ENCODE results near the gene MALAT1.
"Not testable (repeated sequence)": the region's sequence is repeated elsewhere in the genome, so short reads cannot be mapped to it uniquely, and the experiment has no call there.

Gene MALAT1

DNA sequence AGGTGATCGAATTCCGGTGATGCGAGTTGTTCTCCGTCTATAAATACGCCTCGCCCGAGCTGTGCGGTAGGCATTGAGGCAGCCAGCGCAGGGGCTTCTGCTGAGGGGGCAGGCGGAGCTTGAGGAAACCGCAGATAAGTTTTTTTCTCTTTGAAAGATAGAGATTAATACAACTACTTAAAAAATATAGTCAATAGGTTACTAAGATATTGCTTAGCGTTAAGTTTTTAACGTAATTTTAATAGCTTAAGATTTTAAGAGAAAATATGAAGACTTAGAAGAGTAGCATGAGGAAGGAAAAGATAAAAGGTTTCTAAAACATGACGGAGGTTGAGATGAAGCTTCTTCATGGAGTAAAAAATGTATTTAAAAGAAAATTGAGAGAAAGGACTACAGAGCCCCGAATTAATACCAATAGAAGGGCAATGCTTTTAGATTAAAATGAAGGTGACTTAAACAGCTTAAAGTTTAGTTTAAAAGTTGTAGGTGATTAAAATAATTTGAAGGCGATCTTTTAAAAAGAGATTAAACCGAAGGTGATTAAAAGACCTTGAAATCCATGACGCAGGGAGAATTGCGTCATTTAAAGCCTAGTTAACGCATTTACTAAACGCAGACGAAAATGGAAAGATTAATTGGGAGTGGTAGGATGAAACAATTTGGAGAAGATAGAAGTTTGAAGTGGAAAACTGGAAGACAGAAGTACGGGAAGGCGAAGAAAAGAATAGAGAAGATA is at the start of gene MALAT1:
Gene MALAT1, plus strand, starts transcription at position 69 of the 736 bp plus-strand sequence.
- peak; percentile 86 to 91 for DNase-seq (ENCODE audit: low read depth in 2 of 2)

DNA sequence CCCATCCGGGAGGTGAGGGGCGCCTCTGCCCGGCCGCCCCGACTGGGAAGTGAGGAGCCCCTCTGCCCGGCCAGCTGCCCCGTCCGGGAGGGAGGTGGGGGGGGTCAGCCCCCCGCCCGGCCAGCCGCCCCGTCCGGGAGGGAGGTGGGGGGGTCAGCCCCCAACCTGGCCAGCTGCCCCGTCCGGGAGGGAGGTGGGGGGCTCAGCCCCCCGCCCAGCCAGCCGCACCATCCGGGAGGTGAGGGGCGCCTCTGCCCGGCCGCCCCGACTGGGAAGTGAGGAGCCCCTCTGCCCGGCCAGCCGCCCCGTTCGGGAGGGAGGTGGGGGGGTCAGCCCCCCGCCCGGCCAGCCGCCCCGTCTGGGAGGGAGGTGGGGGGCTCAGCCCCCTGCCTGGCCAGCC is 47.5 kb upstream of the MALAT1 start:
- DNase-seq (ENCODE audit: low read depth in 2 of 2), result not testable (repeated sequence)

DNA sequence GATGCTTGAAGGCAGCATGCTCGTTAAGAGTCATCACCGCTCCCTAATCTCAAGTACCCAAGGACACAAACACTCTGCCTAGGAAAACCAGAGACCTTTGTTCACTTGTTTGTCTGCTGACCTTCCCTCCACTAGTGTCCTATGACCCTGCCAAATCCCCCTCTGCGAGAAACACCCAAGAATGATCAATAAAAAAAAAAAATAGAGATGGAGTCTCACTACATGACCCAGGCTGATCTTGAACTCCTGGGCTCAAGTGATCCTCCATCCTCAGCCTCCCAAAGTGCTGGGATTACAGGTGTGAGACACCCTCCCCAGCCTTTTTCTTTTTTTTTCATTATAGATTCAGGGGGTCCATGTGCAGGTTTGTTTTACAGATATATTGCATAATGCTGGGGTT is 46.6 kb upstream of the MALAT1 start:
- DNase-seq (ENCODE audit: low read depth in 2 of 2), result not testable (repeated sequence)

DNA sequence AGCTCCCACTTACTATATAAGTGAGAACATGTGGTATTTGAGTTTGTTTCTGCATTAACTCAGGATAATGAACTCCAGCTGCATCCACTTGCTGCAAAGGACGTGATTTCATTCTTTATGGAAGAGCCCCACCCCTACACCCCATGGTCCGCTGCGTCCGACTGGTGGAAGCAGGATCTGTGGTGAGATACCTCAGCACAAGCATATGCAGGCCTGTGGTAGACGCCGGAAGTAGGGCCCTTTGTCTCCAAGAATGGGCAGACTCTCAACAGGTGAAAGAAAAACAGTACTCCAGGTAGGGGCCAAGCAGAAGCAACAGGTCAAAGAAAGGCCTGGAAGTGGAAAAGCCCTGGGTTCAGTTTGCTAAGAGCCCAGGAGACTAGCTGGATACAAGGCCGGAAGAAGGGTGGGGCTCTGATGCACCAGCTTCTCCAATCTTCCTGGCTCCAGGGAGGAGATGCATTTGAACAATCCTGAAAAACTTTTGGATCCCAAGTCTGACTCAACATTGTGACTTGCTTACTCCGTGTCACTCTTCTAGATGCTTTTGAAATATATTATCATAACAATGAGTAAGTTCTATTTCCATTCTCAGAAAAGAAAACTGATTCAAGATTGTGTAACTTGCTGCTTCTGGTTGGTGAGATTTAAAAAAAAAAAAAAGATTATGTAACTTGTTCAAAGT is 45.9 kb upstream of the MALAT1 start:
- DNase-seq (ENCODE audit: low read depth in 2 of 2), result no peak

DNA sequence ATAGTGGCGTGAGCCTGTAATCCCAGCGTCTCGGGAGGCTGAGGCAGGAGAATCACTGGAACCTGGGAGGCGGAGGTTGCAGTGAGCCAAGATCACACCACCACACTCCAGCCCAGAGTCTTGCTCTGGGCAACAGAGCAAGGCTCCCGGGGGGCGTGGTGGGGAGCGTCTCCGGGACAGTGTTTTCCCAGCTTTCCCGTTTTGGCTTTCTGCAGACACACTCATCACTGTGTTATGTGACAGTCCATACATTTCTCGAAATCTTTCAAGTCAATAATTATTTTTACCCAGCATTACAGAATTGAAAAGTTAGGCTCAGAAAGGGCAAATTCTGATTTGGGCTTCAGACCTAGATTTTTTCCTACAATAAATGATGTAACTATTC is 44.5 kb upstream of the MALAT1 start:
- no peak for DNase-seq (ENCODE audit: low read depth in 2 of 2)

DNA sequence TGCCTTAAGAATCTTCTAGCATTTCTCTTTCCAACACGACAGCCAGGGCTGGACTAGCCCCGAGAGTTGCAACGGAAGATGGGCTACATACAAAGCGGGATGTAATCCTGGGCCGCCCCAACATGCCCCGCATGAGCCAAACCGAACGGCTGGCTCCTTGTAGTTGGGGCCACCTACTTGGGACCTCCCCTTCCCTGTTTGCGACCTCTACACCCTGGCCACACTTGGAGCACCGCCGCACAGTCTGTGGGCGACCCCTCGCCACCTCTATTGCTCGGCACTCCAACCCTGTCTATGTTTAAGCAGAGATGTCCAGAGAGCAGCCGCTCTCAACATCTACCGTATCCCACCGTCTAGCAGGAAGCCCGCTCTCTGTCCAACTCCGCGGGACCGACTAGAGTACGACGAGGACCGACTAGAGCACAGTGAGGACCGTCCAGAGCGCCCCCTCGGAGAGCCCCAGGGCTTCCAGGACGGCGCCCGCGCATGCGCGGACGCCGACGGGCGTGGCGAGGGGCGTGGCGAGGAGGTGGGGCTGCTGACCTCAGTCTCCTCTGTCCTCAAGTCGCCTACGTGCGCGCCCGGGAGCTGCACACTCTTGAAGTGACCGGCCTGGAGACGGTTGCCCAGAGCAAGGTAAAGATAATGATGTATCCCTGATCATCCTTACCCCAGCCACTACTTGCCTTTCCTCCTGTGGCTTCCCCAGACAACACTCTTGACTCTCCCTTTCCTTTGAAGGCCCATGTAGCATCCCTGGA is 44.0 kb upstream of the MALAT1 start:
- DNase-seq (ENCODE audit: low read depth in 2 of 2), result peak; percentile 70 to 82

DNA sequence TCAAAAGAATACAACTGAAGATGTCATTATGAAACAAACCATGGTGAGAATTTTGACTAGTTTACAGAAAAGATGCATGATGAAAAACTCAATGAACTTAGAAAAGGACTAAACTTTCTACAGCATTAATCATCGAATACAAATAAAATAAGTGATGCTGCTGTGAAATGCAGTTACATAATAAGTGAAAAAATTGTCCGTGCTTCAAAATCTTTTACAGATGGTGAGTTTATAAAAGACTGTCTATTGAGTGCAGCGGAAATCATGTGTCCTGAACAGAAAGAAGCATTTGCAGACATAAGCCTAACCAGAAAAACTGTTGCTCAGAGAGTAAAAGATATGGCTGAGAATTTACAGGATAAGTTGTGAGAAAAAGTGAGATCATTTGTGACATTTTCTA is 42.4 kb upstream of the MALAT1 start:
- DNase-seq (ENCODE audit: low read depth in 2 of 2), result no peak

DNA sequence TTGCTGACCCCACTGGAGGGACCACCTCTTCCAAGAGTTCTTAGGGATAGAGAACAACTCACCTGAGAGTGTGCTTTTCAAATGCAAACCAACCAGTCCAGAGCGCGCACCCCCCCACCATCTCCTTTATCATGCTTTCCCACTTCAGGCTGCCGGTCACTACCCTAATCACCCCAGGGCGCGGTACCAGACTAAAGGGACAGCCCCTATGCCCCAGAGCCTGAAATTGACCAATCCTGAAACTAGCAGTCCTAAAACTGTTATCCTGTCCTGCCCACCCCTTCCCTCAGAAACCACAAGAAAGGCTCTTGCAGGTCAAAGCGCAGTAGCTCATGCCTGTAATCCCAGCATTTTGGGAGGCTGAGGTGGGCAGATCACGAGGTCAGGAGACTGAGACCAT is 39.3 kb upstream of the MALAT1 start:
- no peak for DNase-seq (ENCODE audit: low read depth in 2 of 2)

DNA sequence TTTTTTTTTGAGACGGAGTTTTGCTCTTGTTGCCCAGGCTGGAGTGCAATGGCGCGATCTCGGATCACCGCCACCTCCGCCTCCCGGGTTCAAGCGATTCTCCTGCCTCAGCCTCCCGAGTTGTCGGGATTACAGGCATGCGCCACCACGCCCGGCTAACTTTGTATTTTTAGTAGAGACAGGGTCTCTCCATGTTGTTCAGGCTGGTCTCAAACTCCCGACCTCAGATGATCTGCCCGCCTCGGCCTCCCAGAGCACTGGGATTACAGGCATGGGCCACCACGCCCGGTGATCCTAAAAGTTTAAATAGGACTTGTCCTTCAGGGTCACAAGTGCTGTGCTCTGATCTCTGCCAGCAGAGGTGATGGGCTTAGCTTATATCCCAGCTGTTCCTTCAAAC is 33.4 kb upstream of the MALAT1 start:
- DNase-seq (ENCODE audit: low read depth in 2 of 2), result not testable (repeated sequence)

DNA sequence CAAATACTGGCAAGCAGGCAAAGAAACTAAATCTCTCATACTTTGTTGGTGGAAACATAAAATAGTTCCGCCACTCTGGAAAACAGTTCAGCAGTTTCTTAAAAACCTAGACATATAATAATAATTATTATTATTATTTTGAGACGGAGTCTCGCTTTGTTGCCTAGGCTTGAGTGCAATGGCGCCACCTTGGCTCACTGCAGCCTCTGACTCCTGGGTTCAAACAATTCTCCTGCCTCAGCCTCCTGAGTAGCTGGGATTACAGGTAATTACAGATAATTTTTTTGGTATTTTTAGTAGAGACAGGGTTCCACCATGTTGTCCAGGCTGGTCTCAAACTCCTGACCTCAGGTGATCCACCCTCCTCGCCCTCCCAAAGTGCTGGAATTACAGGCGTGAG is 31.5 kb upstream of the MALAT1 start:
- DNase-seq (ENCODE audit: low read depth in 2 of 2), result not testable (repeated sequence)

DNA sequence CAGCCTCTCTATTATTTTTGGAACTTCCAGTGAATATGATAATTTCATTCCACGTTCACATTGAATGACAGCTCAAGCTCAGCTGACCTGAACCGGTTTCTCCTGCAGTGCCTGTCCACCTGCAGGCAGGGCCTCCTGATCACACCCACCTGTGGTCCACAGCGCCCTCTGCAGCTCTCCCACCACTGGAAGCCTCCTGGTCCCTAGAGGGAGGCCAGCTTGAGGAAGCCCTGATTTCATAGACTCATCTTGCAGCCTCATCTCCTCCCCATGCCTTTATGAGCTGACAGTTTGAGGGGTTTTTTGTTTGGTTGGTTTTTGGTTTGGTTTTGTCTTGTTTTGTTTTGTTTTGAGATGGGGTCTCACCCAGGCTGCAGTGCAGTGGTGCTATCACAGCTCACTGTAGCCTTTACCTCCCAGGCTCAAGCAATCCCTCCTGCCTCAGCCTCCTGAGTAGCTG is 29.9 kb upstream of the MALAT1 start:
- DNase-seq (ENCODE audit: low read depth in 2 of 2), result peak in 1 of 2 donors; percentile 57

DNA sequence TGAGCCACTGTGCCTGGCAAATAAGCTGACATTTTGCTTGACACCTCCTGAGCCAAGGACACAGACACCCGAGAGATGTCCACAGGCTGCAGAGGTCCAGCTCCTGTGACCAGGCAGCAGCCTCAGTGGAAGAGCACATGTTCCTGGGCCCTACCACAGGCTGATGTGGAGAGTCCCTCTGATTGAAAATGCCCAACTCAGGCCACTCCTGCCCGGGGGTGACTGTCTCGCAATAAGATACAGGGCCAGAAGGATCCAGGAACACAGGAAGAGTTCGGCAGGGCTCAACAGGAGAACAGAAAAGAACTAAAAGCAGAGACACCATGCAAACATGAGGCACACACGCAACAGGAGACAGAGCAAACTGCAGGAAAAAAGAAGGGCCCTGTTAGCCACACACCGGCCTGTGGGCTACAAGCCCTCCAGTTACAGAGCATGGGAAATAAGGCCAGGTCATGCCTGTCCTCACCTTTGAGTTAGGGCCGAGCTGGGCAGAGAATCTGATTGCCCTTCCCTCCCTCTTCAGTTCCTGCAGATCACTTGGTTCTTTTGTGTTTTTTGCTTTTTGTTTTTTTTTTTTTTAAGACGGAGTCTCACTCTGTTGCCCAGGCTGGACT is 28.3 kb upstream of the MALAT1 start:
- DNase-seq (ENCODE audit: low read depth in 2 of 2), result no peak

DNA sequence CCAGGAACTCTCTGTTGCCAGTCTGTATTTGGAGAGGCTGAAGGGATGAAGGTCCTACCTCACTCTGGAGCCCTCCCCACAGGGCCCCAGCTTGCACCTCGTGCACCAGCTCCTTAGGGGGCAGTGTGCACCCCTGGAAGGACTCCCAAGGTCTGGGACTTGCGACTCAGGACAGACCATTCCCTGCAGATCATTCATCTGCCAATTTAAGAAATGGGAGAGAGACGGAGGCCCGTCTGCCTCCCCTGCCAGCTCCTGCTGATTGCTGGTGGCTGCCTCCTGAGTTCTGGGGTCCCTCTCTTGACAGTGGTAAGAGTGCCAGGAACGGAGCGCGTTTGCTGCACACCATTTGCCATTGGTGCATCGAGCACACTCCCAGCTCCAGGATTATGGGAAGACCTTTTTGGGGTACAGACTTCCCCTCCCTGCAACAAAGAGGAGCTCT is 27.4 kb upstream of the MALAT1 start:
- DNase-seq (ENCODE audit: low read depth in 2 of 2), result no peak

DNA sequence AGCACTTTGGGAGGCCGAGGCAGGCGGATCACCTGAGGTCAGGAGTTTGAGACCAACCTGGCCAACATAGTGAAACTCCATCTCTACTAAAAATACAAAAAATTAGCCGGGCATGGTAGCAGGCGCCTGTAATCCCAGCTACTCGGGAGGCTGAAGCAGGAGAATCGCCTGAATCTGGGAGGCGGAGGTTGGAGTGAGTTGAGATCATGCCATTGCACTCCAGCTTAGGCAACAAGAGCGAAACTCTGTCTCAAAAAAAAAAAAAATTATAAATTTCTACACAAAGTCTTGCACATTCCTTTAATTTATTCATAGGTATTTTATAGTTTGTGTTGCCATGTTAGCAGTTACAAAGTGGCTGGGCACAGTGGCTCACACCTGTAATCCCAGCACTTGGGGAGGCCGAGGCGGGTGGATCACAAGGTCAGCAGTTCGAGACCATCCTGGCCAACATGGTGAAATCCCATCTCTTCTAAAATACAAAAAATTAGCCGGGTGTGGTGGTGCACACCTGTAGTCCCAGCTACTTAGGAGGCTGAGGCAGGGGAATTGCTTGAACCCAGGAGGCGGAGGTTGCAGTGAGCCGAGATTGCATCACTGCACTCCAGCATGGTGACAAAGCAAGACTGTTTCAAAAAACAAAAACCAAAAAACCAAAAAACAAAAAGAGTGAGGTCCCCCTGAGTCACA is 26.1 kb upstream of the MALAT1 start:
- DNase-seq (ENCODE audit: low read depth in 2 of 2), result not testable (repeated sequence)

DNA sequence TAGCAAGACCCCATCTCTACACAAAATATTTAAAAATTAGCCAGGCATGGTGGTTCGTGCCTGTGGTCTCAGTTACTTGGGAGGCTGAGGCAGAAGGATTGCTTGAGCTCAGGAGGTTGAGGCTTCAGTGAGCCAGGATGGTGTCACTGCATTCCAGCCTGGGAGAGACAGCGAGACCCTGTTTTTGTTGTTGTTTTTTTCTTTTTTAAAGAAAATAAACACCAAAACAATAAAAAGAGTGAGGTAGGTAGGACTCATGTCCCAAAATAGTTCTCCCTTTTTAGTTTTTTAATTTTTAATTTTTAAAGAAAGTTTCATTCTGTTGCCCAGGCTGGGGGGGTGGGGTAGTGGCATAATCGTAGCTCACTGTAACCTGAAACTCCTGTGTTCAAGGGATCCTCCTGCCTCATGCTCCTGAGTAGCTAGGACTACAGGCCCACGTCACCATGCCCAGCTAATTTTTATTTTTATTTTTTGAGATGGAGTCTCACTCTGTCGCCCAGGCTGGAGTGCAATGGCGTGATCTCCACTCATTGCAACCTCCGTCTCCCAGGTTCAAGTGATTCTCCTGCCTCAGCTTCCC is 25.5 kb upstream of the MALAT1 start:
- DNase-seq (ENCODE audit: low read depth in 2 of 2), result no peak

DNA sequence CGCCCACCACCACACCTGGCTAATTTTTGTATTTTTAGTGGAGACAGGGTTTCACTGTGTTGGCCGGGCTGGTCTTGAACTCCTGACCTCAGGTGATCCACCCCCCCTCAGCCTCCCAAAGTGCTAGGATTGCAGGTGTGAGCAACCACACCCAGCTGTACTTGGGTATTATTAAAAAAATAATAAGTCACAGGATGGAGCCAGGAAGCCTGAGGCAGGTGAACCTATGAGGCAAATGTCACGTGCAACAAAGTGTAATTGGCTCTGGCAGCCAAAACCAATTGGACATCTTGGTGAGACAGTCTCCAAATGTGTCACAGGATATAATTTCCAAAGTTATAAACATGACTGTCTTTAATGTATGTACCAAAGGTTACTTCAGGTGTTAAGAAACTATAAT is 24.0 kb upstream of the MALAT1 start:
- no peak for DNase-seq (ENCODE audit: low read depth in 2 of 2)

DNA sequence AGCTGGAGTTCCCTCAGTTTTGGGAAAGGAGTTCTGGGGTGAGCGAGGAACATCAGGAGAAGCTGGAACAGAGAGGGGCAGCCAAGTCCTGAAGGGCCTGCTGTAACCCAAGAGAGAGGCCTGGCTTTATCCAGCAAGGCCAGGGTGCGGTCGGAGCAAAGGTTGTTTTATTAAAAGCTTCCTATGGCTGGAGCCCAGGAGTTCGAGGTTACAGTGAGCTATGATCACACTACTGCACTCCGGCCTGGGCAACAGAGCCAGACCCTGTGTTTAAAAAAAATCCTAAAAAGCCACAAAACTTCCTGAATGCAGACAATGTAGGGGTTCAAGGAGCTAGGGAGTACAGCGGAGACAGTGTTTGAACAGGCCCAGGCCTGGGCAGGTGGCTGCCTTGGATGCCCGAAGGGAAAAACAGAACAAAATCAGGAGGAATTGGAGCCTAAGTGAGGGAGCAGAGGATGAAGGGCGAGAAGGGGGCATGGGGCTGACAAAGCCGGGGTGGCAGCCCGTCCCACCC is 22.2 kb upstream of the MALAT1 start:
- no peak for DNase-seq (ENCODE audit: low read depth in 2 of 2)

DNA sequence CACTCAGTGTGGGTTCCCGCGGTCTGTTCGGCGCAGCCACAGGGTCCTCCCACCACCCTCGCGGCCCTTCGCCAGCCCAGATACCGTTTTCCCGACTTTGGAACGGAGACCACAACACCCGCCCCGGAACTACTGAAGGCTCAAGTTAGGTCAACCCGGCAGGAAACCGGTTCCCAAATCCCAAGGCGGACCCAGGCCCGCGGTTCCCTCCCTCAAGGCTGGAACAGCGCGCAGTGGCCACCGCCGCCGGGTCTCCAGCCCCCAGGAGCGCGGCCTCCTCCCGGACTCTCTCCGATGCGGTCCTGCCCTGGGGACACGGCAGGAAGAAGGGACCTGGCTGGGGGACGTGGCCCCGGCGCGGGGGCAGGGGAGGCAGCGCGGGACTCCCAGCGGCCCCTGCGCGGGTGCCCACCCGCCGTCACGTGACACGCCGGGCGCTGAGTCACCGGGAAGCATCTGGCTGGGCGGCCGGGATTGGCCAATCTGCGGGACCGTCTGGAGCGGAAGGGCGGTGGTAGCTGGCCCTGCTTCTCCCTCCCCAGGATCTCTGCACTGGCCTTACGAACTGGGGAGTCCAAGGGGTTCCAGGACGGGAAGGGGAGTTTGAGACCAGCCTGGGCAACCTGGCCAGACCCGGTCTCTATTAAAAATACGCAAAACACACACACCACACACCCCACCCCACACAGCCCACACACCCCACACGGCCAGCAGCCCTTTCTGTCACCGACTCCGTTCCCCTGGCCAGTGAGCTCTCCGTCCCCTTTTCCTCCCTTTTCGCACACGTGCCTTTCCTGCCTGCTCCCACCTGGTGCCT is 21.5 kb upstream of the MALAT1 start:
- DNase-seq (ENCODE audit: low read depth in 2 of 2), result peak; percentile 85 to 92

DNA sequence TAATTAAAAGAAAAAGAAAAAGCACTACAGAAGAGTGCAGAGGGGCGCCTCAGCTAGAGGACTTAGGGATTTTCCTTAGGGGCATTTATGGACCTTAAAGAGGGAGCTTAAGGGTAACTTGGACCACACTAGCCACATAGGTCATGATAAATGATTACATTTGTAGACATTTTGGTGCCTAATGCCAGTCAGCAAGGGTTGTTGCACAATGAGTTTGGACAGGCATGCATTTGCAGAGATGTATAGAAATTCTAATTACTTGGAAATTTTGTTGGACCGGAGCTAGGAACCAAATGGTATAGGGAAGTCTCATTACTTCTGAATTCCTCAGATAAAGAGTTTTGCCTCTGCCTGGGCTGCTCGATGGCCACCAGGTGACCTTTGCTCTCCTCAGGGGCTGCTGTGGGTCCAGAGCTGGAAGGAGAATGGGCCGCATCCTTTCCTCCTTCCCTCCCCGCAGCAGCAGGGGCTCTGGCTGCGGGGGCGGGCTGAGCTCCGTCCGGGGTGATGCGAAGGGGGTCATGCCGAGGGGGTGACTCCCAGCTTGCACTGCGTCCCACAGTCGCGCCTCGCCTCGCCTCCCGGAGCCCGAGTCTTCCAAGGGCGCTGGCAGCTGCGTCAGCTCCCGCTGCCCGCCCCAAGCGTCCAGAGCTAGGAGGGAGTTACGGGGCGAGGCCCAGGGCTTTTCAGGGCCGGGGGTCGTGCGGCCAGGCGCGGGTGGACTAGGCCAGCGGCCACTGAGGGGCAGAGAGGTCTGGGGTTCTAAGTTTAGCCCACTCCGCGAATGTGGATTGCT is 20.3 kb upstream of the MALAT1 start:
- DNase-seq (ENCODE audit: low read depth in 2 of 2), result no peak

Measured in stimulated activated CD4-positive, alpha-beta T cell treated with anti-CD3 and anti-CD28 coated beads, Interleukin-15, amount 100 ng/mL, for 48 hours (primary cell).